D721Med (cell line): Measurements from ENCODE around the gene PPFIA3.
"Not testable (repeated sequence)": the region's sequence is repeated elsewhere in the genome, so short reads cannot be mapped to it uniquely, and the experiment has no call there.

ENCODE experiments used
- DNase-seq: peaks from one replicate; pipeline ENCODE4 v3.0.0; 2011; ENCODE audit warnings: low spot score; ENCODE audit not compliant: insufficient read length
- FAIRE-seq: peaks from 2 replicates; lab custom pipeline; 2011; peaks lifted over from hg19 to GRCh38; lab: Jason Lieb, UNC
- CTCF ChIP-seq: IDR thresholded peaks from 2 replicates; pipeline ENCODE4 v1.5.1; 2012; ENCODE audit warnings: mild to moderate bottlenecking, control low read depth; ENCODE audit not compliant: insufficient read depth; ENCODE audit errors: missing control alignments

Gene PPFIA3

GRCh38 chr19:49135686-49136085 is 16.3 kb downstream of the PPFIA3 start:
- no peak for TF ChIP-seq CTCF
- no peak for FAIRE-seq

GRCh38 chr19:49136771-49137171 is 17.4 kb downstream of the PPFIA3 start:
- FAIRE-seq (no peak), DNase-seq (no peak)
- TF ChIP-seq CTCF, result no peak

More at GRCh38 chr19:49135686-49136085, 16.3 kb downstream of the PPFIA3 start:
- no peak for DNase-seq

GRCh38 chr19:49140951-49141350 is 21.6 kb downstream of the PPFIA3 start:
- TF ChIP-seq CTCF, result no peak

GRCh38 chr19:49141352-49141751 is 22.0 kb downstream of the PPFIA3 start:
- DNase-seq (no peak), FAIRE-seq (no peak)
- TF ChIP-seq CTCF, result no peak

More at GRCh38 chr19:49140951-49141350, 21.6 kb downstream of the PPFIA3 start:
- DNase-seq (no peak), FAIRE-seq (no peak)

GRCh38 chr19:49142866-49143335 is 23.6 kb downstream of the PPFIA3 start:
- no peak for TF ChIP-seq CTCF
- FAIRE-seq (no peak), DNase-seq (peak; percentile 95)

GRCh38 chr19:49145573-49146407 is 26.4 kb downstream of the PPFIA3 start:
- FAIRE-seq (no peak), DNase-seq (peak; percentile 73)
- peak; percentile 56 for TF ChIP-seq CTCF

- FAIRE-seq, DNase-seq: not testable (repeated sequence)
Observed at GRCh38 chr19:49146408-49146770, 27.0 kb downstream of the PPFIA3 start.
